K562 (cell line): Measurements from ENCODE around the gene MCC. TPM values are rescaled to one million over a fixed set of nuclear protein-coding genes. Genes with fewer than 3 reads are reported as not detected.

ENCODE experiments used
- ATAC-seq: fragments of 200-7000 bp; cut with Tn5 transposase; 3 replicates; pipeline ENCODE4 v1.9.1; 2020; ENCODE audit warnings: moderate library complexity
- BruUV-seq: library from RNA; stranded (reverse); fragments of 400-500 nt; replicated peaks from 2 replicates; lab custom pipeline; 2021; lab: Mats Ljungman, UMichigan
- CTCF ChIA-PET: fragments of 300-600 bp; formaldehyde crosslinking; extraction: SDS; loops from one replicate; lab custom pipeline; 2021; ENCODE audit warnings: low intra/inter-chr PET ratio; lab: Yijun Ruan, JAX
- POLR2A ChIA-PET: fragments of 300-600, 350-650 bp; sonication (Branson Sonifier 250); formaldehyde crosslinking; extraction: SDS; loops from one replicate; lab custom pipeline; 2021; ENCODE audit warnings: antibody characterized with exemption, inconsistent platforms; lab: Yijun Ruan, JAX
- DNase-seq, 4 experiments: peaks; one replicate each; pipeline versions ENCODE4 v3.0.0 to v3.0.0-alpha.2; 2011 to 2018; ENCODE audit warnings: low spot score in 3 of 4, mixed read lengths in 3 of 4; ENCODE audit errors: extremely low read depth in 1 of 4
- FAIRE-seq: peaks from 2 replicates; lab custom pipeline; 2011; peaks lifted over from hg19 to GRCh38; lab: Jason Lieb, UNC
- H2AFZ ChIP-seq: 2 replicates; pipeline ENCODE4 v1.6.0; 2011; ENCODE audit warnings: low read depth, low read length, control low read depth, inconsistent platforms
- H3K27ac ChIP-seq: fragments of 200-600 bp; 3 replicates; pipeline ENCODE4 v1.8.0; 2011; ENCODE audit warnings: low read depth, mild to moderate bottlenecking, control low read depth, inconsistent platforms, low read length, moderate library complexity, mixed read lengths; ENCODE audit errors: extremely low read depth
- H3K27me3 ChIP-seq, 2 experiments: fragments of 300-600 bp in 1 of 2; 2 replicates in 1 of 2; 3 replicates in 1 of 2; pipeline versions ENCODE4 v1.6.0 to v1.8.0; 2011; ENCODE audit warnings: inconsistent platforms in 2 of 2, low read length in 2 of 2, mild to moderate bottlenecking in 1 of 2, mixed read lengths in 1 of 2, moderate library complexity in 1 of 2; ENCODE audit not compliant: control insufficient read depth in 2 of 2, insufficient read depth in 2 of 2
- H3K36me3 ChIP-seq: fragments of 300-600 bp; 3 replicates; pipeline ENCODE4 v1.8.0; 2011; ENCODE audit warnings: mild to moderate bottlenecking, low read length, inconsistent platforms; ENCODE audit not compliant: control insufficient read depth, insufficient read depth
- H3K4me1 ChIP-seq, 2 experiments: fragments of 200-600 bp in 1 of 2; replicated peaks in 1 of 2; 2 replicates in 1 of 2; 3 replicates in 1 of 2; pipeline versions ENCODE4 v1.5.1 to v1.8.0; 2011; ENCODE audit warnings: inconsistent platforms in 2 of 2, low read length in 2 of 2, mild to moderate bottlenecking in 1 of 2, mixed read lengths in 1 of 2, moderate library complexity in 1 of 2; ENCODE audit not compliant: control insufficient read depth in 2 of 2, insufficient read depth in 2 of 2
- H3K4me2 ChIP-seq: 2 replicates; pipeline ENCODE4 v1.6.1; 2011; ENCODE audit warnings: low read length, control low read depth, inconsistent platforms, mixed read lengths; ENCODE audit not compliant: insufficient read depth
- H3K4me3 ChIP-seq: fragments of 200-600 bp; sonication (generic), shearing (Covaris generic); 2 replicates; pipeline ENCODE4 v1.5.1; 2016; ENCODE audit warnings: control low read depth, inconsistent platforms
- H3K79me2 ChIP-seq: fragments of 200-600 bp; 3 replicates; pipeline ENCODE4 v1.8.0; 2011; ENCODE audit warnings: low read length, inconsistent platforms; ENCODE audit not compliant: control insufficient read depth, insufficient read depth
- H3K9ac ChIP-seq, 2 experiments: 2 replicates each; pipeline versions ENCODE4 v1.6.0 to v1.6.1; 2011; ENCODE audit warnings: low read depth in 2 of 2, low read length in 2 of 2, control low read depth in 1 of 2, inconsistent platforms in 1 of 2, mild to moderate bottlenecking in 1 of 2, mixed read lengths in 1 of 2; ENCODE audit not compliant: insufficient read depth in 1 of 2
- H3K9me1 ChIP-seq: one replicate; pipeline ENCODE4 v1.6.0; 2011; ENCODE audit warnings: inconsistent platforms, mild to moderate bottlenecking, low read length, moderate library complexity; ENCODE audit not compliant: control insufficient read depth, insufficient read depth
- H3K9me3 ChIP-seq: replicated peaks from 2 replicates; pipeline ENCODE4 v1.5.1; 2011; ENCODE audit warnings: low read depth, low read length, inconsistent platforms; ENCODE audit not compliant: control insufficient read depth, insufficient read depth
- H4K20me1 ChIP-seq: replicated peaks from 2 replicates; pipeline ENCODE4 v1.6.1; 2011; ENCODE audit warnings: low read length, inconsistent platforms, mixed read lengths; ENCODE audit not compliant: control insufficient read depth, insufficient read depth
- COPS2 ChIP-seq: fragments of 450-650 bp; conservative IDR thresholded peaks from 2 replicates; pipeline ENCODE4 v1.6.1; 2016; ENCODE audit warnings: mild to moderate bottlenecking, moderate library complexity
- CXXC5 ChIP-seq: fragments of 250-450 bp; sonication (Bioruptor Pico); IDR thresholded peaks from 2 replicates; pipeline ENCODE4 v1.8.0; 2022; ENCODE audit warnings: inconsistent platforms, mild to moderate bottlenecking, moderate library complexity
- OTX1 ChIP-seq: fragments of 450-650 bp; formaldehyde crosslinking; IDR thresholded peaks from 2 replicates; pipeline ENCODE4 v1.4.0; 2022; ENCODE audit warnings: mild to moderate bottlenecking
- POLR2B ChIP-seq: fragments of 450-650 bp; IDR thresholded peaks from 2 replicates; pipeline ENCODE4 v1.6.1; 2018; ENCODE audit warnings: low read depth; ENCODE audit not compliant: partially characterized antibody
- SAFB ChIP-seq: fragments of 200-400 bp; formaldehyde crosslinking; IDR thresholded peaks from 2 replicates; pipeline ENCODE4 v1.6.1; 2017; ENCODE audit warnings: low read depth, low read length, borderline replicate concordance
- SNIP1 ChIP-seq: fragments of 450-650 bp; IDR thresholded peaks from 2 replicates; pipeline ENCODE4 v1.7.1; 2017; ENCODE audit warnings: low read depth, mild to moderate bottlenecking
- SPI1 ChIP-seq: IDR thresholded peaks from 2 replicates; pipeline ENCODE4 v1.6.1; 2011; ENCODE audit warnings: low read depth, low read length, control low read depth, borderline replicate concordance
- ZBTB8A ChIP-seq: fragments of 450-650 bp; IDR thresholded peaks from 2 replicates; pipeline ENCODE4 v1.6.1; 2018; ENCODE audit warnings: mild to moderate bottlenecking, moderate library complexity; ENCODE audit not compliant: partially characterized antibody
- WGBS: fragments of 100-300 bp; shearing (Covaris generic); methylation state at CpG from one replicate; pipeline ENCODE4 v1.1.6; 2016; ENCODE audit warnings: low coverage, mixed read lengths; ENCODE audit not compliant: insufficient coverage; ENCODE audit errors: missing lambda C conversion rate; 5-methylcytosine and 5-hydroxymethylcytosine counted together
- in situ Hi-C: fragments of 300-500 bp; cut with MboI; formaldehyde crosslinking; loops from 4 replicates; pipeline ENCODE4 v1.15.0; 2018; ENCODE audit warnings: inconsistent platforms, mixed read lengths
- intact Hi-C: fragments of 100-400 bp; cut with micrococcal nuclease; formaldehyde crosslinking; loops from 2 replicates; pipeline ENCODE4 v1.14.2; 2022
- polyA plus RNA-seq, 8 experiments: library from polyadenylated mRNA; depleted of rRNA in 4 of 8; stranded (reverse) in 5 of 8; unstranded in 3 of 8; fragments of >200 nt; fragmentation: Nextera tagmentation in 2 of 8; fragmentation: Illumina TruSeq in 1 of 8; extraction: Ambion mirVana in 2 of 8; extraction: Trizol in 1 of 8; gene quantifications; 2 replicates each; pipeline versions ENCODE4 v1.2.1 to v1.2.3, GENCODE V29; 2011 to 2014; ENCODE audit warnings: inconsistent platforms in 1 of 8, missing spikeins in 1 of 8
- total RNA-seq, 7 experiments: library from RNA; depleted of rRNA in 6 of 7; stranded (reverse); fragments of >200 nt in 6 of 7; fragmentation: Illumina TruSeq in 2 of 7; extraction: Trizol in 2 of 7; gene quantifications; 2 replicates each; pipeline versions ENCODE4 v1.2.1 to v1.2.3, GENCODE V29; 2011 to 2021; ENCODE audit warnings: low replicate concordance in 1 of 7
- TF ChIP-seq, protein P1 (sequence below): fragments of 200-800 bp; sonication (Bioruptor generic); IDR thresholded peaks from 2 replicates; pipeline ENCODE4 v1.6.1; 2017; ENCODE audit warnings: missing genetic modification characterization, missing compliant biosample characterization
- TF ChIP-seq, protein P2 (sequence below): sonication (generic); formaldehyde crosslinking; IDR thresholded peaks from 2 replicates; pipeline ENCODE4 v1.8.0; 2022; ENCODE audit warnings: mild to moderate bottlenecking, missing genetic modification reagents, borderline replicate concordance
- TF ChIP-seq, protein P3 (sequence below): sonication (generic); formaldehyde crosslinking; IDR thresholded peaks from 2 replicates; pipeline ENCODE4 v1.8.0; 2022; ENCODE audit warnings: mild to moderate bottlenecking, missing genetic modification reagents

MCC gene
- total and polyA plus RNA-seq, 9 of the 15 experiments (the other 6 are each of a cell fraction or from before 2014, with no cell fraction given): 0.04 to 0.24 (median 0.06) TPM; not detected in 1

DNA sequence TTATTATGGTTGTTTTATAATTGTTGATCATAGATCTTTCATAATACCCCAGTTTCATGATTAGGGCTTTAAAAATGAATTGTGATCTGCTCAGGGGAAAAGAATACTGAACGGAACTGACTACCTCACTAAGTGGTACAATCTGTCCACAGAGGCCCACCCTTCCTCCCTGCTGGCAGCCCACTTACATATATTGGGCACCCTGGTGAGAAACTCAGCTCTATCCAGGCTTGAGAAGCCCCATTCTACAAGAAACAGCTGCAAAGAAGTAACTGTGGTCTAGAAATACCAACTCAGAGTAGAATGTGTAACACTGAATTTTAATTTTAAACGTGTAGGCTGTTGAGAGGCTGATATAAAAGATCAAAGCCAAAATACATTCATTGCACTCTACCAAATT, 100.4 kb downstream of the MCC start:
- no peak overlapping the region for H2AFZ ChIP-seq
- WGBS: 0% methylated on average over 2 of the region's 2 CpGs
- H3K9me1 ChIP-seq: no peaks in the 10 kb centered on the region
- no peaks in the 10 kb centered on the region for H3K36me3 ChIP-seq
- POLR2A ChIA-PET: interaction anchor here (0.8 to 0.9 kb wide), 2 partner anchors 8 to 11 kb away, joined by 4 to 6 read pairs; no protein-coding TSS in a partner anchor
- H3K27ac ChIP-seq: no peak overlapping the region
- in situ Hi-C loops: no loop called here
- DNase-seq (no peak), ATAC-seq (no peak), FAIRE-seq (no peak)
- CTCF ChIA-PET: no interaction called here
- no peaks in the 10 kb centered on the region for H3K79me2 ChIP-seq
- intact Hi-C loops: no loop called here
- no peaks in the 10 kb centered on the region for H3K9me3 ChIP-seq
- no TSS peak for BruUV-seq
- H3K27me3 ChIP-seq: peaks cover 2 to 4% of the 10 kb centered on the region in 2 experiments; a peak in 2 of 5 replicates
- H4K20me1 ChIP-seq: no peaks in the 10 kb centered on the region
- H3K4me2 ChIP-seq: no peak overlapping the region
- TF ChIP-seq SPI1 (no peak), SNIP1 (no peak), CXXC5 (CRISPR knock-in tag) (no peak), ZBTB8A (no peak), OTX1 (CRISPR knock-in tag) (no peak), COPS2 (no peak), SAFB (no peak), POLR2B (no peak)
- TF ChIP-seq, protein P1, sequence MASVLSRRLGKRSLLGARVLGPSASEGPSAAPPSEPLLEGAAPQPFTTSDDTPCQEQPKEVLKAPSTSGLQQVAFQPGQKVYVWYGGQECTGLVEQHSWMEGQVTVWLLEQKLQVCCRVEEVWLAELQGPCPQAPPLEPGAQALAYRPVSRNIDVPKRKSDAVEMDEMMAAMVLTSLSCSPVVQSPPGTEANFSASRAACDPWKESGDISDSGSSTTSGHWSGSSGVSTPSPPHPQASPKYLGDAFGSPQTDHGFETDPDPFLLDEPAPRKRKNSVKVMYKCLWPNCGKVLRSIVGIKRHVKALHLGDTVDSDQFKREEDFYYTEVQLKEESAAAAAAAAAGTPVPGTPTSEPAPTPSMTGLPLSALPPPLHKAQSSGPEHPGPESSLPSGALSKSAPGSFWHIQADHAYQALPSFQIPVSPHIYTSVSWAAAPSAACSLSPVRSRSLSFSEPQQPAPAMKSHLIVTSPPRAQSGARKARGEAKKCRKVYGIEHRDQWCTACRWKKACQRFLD: no peak
- TF ChIP-seq, protein P2, sequence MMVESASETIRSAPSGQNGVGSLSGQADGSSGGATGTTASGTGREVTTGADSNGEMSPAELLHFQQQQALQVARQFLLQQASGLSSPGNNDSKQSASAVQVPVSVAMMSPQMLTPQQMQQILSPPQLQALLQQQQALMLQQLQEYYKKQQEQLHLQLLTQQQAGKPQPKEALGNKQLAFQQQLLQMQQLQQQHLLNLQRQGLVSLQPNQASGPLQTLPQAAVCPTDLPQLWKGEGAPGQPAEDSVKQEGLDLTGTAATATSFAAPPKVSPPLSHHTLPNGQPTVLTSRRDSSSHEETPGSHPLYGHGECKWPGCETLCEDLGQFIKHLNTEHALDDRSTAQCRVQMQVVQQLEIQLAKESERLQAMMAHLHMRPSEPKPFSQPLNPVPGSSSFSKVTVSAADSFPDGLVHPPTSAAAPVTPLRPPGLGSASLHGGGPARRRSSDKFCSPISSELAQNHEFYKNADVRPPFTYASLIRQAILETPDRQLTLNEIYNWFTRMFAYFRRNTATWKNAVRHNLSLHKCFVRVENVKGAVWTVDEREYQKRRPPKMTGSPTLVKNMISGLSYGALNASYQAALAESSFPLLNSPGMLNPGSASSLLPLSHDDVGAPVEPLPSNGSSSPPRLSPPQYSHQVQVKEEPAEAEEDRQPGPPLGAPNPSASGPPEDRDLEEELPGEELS (CRISPR knock-in tag): no peak
- TF ChIP-seq, protein P3, sequence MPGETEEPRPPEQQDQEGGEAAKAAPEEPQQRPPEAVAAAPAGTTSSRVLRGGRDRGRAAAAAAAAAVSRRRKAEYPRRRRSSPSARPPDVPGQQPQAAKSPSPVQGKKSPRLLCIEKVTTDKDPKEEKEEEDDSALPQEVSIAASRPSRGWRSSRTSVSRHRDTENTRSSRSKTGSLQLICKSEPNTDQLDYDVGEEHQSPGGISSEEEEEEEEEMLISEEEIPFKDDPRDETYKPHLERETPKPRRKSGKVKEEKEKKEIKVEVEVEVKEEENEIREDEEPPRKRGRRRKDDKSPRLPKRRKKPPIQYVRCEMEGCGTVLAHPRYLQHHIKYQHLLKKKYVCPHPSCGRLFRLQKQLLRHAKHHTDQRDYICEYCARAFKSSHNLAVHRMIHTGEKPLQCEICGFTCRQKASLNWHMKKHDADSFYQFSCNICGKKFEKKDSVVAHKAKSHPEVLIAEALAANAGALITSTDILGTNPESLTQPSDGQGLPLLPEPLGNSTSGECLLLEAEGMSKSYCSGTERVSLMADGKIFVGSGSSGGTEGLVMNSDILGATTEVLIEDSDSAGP (CRISPR knock-in tag): no peak
- no peak overlapping the region for H3K9ac ChIP-seq
- no peak overlapping the region for H3K4me3 ChIP-seq
- no peaks in the 10 kb centered on the region for H3K4me1 ChIP-seq
